H4 (cell line): Measurements from ENCODE around the gene MEX3A. TPM values are rescaled to one million over a fixed set of nuclear protein-coding genes. Genes with fewer than 3 reads are reported as not detected.
A peak's percentile ranks its signal among the peaks of the same experiment; 100 is the strongest.
"Not testable (repeated sequence)": the region's sequence is repeated elsewhere in the genome, so short reads cannot be mapped to it uniquely, and the experiment has no call there.

Source experiments
- DNase-seq: peaks from one replicate; pipeline ENCODE4 v3.0.0-alpha.2; 2015; ENCODE audit warnings: low spot score
- total RNA-seq: library from RNA; depleted of rRNA; stranded (reverse); fragments of >200 nt; shearing (Covaris generic); gene quantifications from 2 replicates; pipeline ENCODE4 v1.2.3, GENCODE V29; 2014; rRNA removed

Gene MEX3A
- total RNA-seq, 1 experiment from 2014 or later, result 4.5 TPM

DNA sequence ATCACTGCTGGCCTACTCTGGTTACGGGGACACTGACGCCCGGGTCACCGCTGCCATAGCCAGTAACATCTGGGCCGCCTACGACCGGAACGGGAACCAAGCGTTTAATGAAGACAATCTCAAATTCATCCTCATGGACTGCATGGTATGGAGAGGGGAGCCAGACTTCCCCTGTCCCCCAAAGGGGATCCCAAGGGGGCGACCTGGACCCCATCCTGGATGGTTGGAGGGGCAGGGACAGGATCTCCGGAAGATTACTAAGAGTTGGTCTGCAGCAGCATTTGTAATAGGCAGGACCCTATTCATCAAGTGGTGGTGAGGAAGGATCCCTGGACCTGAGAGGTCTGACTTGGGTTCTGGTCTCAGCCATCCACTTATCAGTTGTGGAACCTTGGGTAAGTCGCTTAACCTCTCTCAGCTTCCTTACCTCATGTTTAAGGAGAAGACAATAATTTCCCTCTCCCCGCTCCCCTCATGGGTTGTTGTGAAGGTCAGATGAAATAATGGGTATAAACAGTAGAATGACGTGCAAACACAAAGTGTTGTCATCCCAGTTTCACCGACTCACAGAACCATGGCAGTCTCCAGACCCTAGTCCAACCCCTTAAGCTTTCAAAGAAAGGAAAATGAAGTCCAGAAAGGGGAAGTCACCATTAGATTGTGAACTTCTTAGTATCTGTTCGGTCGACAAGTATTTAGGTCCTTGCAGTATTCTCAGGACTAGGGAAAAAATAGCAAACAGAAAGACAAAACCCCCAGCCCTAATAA is 26.8 kb downstream of the MEX3A start:
- no peak for DNase-seq

- peak; percentile 96 for DNase-seq
These were observed 27.6 kb downstream of the MEX3A start, which contains the start of gene LAMTOR2 for GRCh38 chr1:156054500-156055280. Gene LAMTOR2 (plus strand): TSS chr1:156054782. CDS start chr1:156054890, 108 bp downstream.

GRCh38 chr1:156053768-156054499 is 28.3 kb downstream of the MEX3A start, which contains the start of gene UBQLN4:
Gene UBQLN4 (minus strand): TSS chr1:156053798. CDS start chr1:156053701, 97 bp downstream.
- peak; percentile 72 for DNase-seq

DNA sequence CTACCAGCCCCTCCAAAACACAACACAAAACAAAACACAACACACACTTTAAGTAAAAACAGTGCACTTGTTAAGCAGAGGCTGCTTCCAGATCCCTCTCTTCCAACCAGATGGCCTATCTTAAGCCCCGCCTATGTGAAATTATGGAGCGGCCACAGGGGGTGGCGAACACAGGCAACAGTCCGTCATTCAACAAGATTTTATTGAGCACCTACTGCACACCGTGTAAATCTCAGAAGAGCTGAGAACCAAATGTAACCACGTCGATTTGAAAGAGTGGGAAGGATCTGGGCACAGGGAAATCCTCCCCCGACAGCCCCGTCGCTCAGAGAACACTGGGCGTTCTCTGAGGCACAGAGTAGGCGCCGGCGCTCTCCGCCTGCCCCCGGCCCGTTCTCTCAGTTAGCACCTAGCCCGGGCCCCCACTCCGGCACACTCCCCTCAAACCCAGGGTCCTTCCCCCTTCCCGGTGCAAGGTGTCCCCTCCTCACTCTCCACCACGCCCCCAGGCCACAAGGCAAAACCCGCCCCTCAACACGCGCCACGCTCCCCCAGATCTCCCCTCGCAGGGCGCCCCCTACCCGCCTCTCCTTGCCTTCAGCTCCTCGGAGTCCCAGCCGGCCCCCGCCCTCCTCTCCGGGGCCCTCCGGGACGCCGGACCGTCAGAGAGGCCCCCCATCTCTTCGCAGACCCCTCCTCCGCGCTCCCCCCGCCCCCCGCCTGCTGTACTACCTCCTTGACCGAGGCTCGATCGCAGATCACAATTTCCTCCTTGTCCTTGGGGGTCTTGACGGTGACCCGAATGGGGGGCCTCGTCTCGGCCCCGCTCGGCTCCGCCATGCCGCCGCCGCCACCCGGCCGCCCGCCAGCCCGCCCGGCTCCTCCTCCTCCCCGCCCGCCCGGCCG is 29.1 kb downstream of the MEX3A start:
- peak; percentile 68 for DNase-seq

GRCh38 chr1:156051011-156051725 is 31.1 kb downstream of the MEX3A start:
- DNase-seq, result no peak

GRCh38 chr1:156050376-156050775 is 31.9 kb downstream of the MEX3A start:
- DNase-seq, result no peak

- no peak for DNase-seq
These were observed 33.5 kb downstream of the MEX3A start for GRCh38 chr1:156048663-156049258.

GRCh38 chr1:156045076-156045475 is 37.2 kb downstream of the MEX3A start:
- no peak for DNase-seq

DNA sequence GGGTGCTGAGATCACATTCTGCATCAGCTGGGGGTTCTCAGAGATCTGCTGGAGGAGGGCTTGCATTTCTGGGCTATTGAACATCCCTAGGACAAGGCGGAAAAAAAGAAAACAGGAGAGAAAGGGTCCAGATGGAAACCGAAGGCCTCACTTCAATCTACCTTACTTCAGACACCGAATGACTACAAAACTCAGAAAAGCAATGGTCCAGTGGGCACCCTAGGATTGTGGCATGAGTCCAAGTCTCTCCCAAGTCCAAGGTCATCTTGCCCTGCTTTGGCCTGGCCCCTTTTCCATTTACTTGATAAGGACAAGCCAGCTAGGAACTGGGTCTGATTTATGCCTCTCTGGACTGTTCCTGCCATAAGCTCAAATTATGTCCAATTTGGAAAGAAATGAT is 39.4 kb downstream of the MEX3A start:
- no peak for DNase-seq

GRCh38 chr1:156034991-156035390 is 47.3 kb downstream of the MEX3A start:
- DNase-seq, result not testable (repeated sequence)

GRCh38 chr1:156033011-156033410 is 49.3 kb downstream of the MEX3A start:
- DNase-seq, result no peak

DNA sequence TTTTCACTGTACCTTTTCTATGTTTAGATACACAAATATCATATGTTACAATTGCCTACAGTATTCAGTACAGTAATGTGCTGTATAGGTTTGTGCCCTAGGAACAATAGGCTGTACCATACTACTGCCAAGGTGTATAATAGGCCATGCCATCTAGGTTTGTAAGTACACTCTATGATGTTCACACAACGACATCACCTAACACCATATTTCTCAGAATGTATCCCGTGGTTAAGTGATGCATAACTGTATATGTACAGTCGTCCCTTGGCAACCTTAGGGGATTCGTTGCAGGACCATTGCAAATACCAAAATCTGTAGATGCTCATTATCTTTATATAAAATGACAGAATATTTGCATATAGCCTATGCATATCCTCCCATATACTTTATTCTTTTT is 55.7 kb downstream of the MEX3A start:
- no peak for DNase-seq

GRCh38 chr1:156025876-156026275 is 56.4 kb downstream of the MEX3A start:
- DNase-seq, result no peak

DNA sequence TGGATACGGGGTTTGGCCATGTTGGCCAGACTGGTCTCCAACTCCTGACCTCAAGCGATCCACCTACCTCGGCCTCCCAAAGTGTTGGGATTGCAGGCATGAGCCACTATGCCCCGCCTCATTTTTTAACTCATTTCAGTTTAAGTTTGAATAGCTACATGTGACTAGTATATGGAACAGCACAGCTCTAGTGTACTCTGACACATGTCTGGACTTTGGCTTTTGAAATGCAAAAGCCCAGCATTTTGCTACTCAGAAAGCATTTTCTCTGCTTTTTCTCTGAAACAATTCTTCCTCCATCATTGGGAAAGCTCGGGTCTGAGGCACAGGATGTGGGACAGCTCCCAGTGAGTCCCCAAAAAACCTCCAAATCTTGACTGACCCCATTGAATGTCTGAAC is 57.5 kb downstream of the MEX3A start:
- no peak for DNase-seq

Other genes with a start within 250 kb of the MEX3A start
- gene GON4L, start 225.3 kb downstream of the MEX3A start, total RNA-seq, result 7.1 and 11.0 TPM in 2 replicates
- 2.9 and 3.4 TPM in 2 replicates for gene SYT11, start 222.9 kb downstream of the MEX3A start, total RNA-seq
- 45.8 and 46.5 TPM in 2 replicates for gene RIT1, start 171.1 kb downstream of the MEX3A start, total RNA-seq
- 14.9 and 22.3 TPM in 2 replicates for gene KHDC4, start 148.1 kb downstream of the MEX3A start, total RNA-seq
- not detected in 2 replicates for gene RXFP4, start 140.8 kb downstream of the MEX3A start, total RNA-seq
- gene ARHGEF2, start 103.9 kb downstream of the MEX3A start, total RNA-seq, result 57.1 and 64.2 TPM in 2 replicates
- 874 and 1,103 TPM in 2 replicates for gene SSR2, start 61.5 kb downstream of the MEX3A start, total RNA-seq
- 23.0 and 24.4 TPM in 2 replicates for gene UBQLN4, start 28.7 kb downstream of the MEX3A start, total RNA-seq
- 66.7 and 84.8 TPM in 2 replicates for gene LAMTOR2, start 27.7 kb downstream of the MEX3A start, total RNA-seq
- gene RAB25, start 21.3 kb downstream of the MEX3A start, total RNA-seq, result 0.19 TPM in 1 of 2 replicates, not detected in the other
- 257 and 363 TPM in 2 replicates for gene LMNA, start 32.2 kb upstream of the MEX3A start, total RNA-seq
- gene SEMA4A, start 71.1 kb upstream of the MEX3A start, total RNA-seq, result 0.15 TPM in 1 of 2 replicates, not detected in the other
- 17.7 and 17.8 TPM in 2 replicates for gene SLC25A44, start 111.6 kb upstream of the MEX3A start, total RNA-seq
- 68.2 and 79.0 TPM in 2 replicates for gene PMF1, start 130.5 kb upstream of the MEX3A start, total RNA-seq
- gene BGLAP, start 159.7 kb upstream of the MEX3A start, total RNA-seq, result 0.08 TPM in 1 of 2 replicates, not detected in the other
- gene PAQR6, start 165.6 kb upstream of the MEX3A start, total RNA-seq, result 0.50 and 1.0 TPM in 2 replicates
- gene SMG5, start 200.4 kb upstream of the MEX3A start, total RNA-seq, result 39.9 and 45.9 TPM in 2 replicates
- 1.4 and 7.3 TPM in 2 replicates for gene TMEM79, start 201.9 kb upstream of the MEX3A start, total RNA-seq
- gene GLMP, start 213.2 kb upstream of the MEX3A start, total RNA-seq, result 81.7 and 84.6 TPM in 2 replicates
- gene VHLL, start 216.8 kb upstream of the MEX3A start, total RNA-seq, result not detected in 2 replicates